ENCODE results near the gene ABHD18.
"Not testable (repeated sequence)": the region's sequence is repeated elsewhere in the genome, so short reads cannot be mapped to it uniquely, and the experiment has no call there.

Gene ABHD18

DNA sequence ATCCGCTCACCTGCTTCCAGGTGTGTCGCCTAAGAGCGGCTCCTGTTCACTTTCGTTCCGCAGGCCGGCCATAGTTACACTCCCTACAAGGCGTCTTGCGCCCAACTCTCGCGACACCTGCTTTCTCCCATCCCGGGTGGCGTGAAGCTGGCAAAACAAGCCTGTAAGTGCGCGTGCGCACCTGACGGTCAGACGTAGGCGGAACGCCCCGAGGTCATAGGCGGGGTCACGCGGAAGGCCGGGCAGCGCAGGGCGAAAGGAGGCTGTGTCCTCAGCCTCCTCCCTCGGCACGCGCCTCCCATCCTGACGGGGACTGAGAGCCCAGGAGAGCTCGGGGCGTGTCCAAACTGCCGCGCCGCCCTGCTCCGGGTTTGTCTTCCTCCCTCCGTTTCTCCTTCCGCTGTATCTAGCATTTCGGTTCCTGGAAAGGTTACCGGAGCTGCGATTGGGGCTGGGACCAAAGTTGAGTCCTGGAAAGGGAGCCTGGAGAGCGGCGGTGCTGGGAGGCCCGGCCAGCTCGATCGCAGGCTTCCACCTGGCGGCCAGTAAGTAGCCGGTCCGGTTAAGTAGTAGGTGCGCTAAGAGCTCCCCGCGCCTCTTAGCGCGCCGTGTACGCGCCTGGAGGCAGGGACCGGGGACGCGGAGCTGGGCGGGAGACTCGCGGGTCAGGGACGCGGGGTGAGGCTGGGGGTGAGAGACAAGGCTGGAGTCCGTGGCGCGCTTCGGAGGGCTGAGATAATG, at the start of gene ABHD18, which contains the start of gene MFSD8:
Gene ABHD18, plus strand, starts transcription at position 345 of the 741 bp plus-strand sequence. CDS start 17,550 bp downstream, outside the sequence.
Gene MFSD8, minus strand, starts transcription at position 112 of the 741 bp plus-strand sequence. Its CDS starts 40 bp downstream, at position 72.
- peak; percentile 91 to 94 for DNase-seq

GRCh38 chr4:127916512-127916911, 48.7 kb upstream of the ABHD18 start:
- DNase-seq, result no peak

- DNase-seq, result no peak
These were observed 48.1 kb upstream of the ABHD18 start for GRCh38 chr4:127917151-127917550.

DNA sequence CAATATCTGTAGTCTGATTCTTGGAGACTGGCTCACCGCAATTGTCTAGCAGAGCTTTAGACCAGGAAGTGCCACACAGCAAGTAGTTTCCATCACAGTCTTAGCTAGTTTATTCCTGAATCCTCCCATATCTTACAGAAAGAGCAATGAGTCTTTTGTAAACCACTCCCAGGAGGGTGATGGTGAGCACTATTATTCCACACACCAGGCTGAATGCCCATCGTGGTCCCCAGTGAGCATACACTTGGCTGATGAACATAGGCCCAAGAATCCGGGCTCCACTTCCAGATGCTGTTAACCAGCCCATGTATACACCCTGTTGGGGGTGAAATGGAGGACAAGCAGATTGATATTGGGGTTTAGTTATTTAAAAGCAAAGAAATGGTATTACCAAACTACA, 44.7 kb upstream of the ABHD18 start:
- no peak for DNase-seq

GRCh38 chr4:127922226-127922625, 43.0 kb upstream of the ABHD18 start:
- no peak for DNase-seq

GRCh38 chr4:127925720-127926119, 39.5 kb upstream of the ABHD18 start:
- DNase-seq, result not testable (repeated sequence)

DNA sequence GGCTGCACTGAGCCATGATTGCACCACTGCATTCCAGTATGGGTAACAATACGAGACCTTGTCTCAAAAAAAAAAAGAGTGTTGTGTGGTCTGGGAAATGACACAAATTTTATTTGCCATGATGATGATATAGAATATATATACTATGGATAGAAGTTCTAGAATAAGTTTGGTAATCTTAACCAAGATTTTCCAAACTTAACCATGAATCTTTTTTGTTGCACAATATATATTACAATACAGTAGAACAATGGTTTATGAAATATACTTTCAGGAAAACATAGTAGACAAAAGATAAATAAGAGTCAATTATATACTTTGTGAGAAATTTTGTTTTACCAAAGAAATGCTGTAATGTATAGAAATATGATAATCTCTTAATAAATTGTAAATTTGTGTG, 35.0 kb upstream of the ABHD18 start:
- DNase-seq, result no peak

DNA sequence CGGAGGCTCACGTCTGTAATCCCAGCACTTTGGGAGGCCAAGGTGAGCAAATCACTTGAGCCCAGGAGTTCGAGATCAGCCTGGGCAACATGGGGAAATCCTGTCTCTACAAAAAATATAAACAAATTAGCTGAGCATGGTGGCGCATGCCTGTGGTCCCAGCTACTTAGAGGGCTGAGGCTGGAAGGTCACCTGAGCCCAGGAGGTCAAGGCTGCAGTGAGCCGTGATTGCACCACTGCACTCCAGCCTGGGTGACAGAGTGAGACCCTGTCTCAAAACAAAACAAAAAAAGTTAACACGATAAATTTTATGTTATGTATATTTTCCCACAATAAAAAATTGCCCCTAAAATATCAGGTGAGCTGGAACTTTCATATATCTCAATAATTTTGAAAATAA, 33.4 kb upstream of the ABHD18 start:
- not testable (repeated sequence) for DNase-seq

DNA sequence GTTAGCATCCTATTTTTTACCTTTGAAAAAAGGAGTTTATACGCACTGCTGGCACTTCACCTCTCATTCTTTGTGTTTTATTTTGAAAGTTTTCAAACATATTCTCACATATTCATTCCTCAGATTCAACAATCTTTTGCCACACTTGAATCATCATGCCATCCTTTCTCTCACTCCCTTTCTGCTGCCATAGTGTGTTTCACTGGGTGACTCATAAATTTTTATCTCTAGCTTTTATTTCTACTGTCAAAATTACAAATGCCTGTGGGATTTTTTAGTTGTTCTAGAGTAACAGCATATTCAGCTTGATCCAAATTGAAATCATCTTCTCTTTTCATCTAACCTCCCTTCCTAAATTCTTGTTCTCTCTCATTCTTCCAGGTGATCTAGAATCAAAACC, 28.2 kb upstream of the ABHD18 start:
- no peak for DNase-seq

DNA sequence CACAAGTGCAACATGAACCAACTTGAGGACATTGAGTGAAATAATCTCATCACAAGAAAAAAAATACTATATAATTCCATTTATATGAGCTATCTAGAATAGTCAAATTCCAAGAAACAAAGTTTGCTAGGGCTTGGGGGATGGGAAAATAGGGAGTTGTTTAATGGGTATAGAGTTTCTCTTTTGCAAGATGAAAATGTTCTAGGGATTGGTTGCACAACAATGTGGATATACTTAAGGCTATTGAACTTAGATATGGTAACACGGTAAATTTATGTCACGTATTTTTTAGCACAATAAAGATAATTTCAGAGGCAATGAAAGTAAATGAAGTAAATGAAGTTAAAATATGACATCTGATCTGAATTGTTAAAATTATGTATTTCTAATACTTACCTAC, 8.1 kb upstream of the ABHD18 start:
- no peak for DNase-seq

DNA sequence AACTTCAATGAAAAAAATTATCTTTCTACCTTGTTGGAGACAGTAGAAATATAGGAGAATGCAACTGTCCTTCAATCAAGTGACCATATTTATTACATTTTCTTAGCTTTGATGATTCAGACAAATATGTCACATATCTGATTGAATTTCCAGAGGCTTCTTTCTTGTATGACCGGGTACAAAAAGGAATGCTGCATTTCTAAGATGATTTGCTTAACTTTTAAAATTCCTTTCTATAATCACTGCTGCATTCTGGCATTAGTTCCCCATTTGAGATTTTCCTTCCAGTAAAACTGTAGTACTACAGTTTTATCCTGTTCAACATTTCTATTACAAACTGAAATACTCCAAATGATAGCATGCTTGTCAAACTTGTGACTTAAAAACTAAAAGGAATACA, 5.4 kb upstream of the ABHD18 start:
- DNase-seq, result no peak

- not testable (repeated sequence) for DNase-seq
These were observed 1.4 kb upstream of the ABHD18 start for GRCh38 chr4:127963633-127964398.

DNA sequence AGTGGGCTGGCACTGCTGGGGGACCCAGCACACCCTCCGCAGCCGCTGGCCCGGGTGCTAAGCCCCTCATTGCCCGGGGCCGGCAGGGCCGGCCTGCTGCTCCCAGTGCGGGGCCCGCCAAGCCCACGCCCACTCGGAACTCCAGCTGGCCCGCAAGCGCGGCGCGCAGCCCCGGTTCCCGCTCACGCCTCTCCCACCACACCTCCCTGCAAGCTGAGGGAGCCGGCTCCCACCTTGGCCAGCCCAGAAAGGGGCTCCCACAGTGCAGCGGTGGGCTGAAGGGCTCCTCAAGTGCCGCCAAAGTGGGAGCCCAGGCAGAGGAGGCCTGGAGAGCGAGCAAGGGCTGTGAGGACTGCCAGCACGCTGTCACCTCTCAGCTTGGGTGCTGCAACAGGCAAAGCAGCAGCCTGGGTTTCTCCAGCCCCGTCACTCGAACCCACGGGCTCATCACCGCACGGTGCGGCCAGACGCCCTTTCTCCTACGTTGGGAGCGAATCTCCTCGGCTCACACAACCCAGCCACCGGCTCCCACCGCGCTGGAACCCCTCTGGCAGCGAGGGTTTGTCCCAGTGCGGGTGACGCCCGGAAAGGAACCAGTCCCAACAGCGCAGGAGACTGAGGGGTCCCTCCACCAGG, 662 bp upstream of the ABHD18 start:
- DNase-seq, result not testable (repeated sequence)

GRCh38 chr4:127965803-127966175, 583 bp downstream of the ABHD18 start:
- peak; percentile 15 to 50 for DNase-seq

GRCh38 chr4:127967141-127967775, 2.1 kb downstream of the ABHD18 start:
- DNase-seq, result peak in 1 of 2 experiments; percentile 2

DNA sequence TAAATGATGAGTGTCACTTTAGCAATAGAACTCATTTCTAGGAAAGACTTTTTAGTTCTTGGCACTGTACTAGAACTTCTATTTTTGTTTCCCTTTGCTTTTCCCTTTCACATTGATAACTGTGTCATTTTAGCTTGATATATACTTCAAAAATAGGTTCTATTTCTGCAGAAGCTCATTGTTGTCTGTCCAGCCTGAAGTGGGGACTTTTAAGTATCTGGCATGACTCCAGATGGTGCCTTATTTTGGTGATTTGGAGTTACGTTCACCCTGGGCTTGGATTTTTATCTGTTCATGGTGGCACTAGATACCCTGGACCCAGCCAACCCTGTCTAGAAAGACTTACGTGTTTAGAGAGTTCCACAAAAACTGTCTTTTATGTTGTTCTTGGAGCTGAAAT, 3.4 kb downstream of the ABHD18 start:
- DNase-seq, result no peak

DNA sequence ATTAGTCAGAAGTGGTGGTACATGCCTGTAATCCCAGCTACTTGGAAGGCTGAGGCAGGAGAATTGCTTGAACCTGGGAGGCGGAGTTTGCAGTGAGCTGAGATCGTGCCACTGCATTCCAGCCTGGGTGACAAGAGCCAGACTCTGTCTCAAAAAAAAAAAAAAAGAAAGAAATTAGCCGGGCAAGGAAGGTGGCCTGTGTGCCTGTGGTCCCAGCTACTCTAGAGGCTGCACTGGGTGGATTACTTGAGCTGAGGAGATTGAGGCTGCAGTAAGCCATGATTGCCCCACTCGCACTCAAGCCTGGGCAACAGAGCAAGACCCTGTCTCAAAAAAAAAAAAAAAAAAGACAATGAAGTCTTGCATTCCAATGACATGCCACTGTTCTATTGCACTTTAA, 5.7 kb downstream of the ABHD18 start:
- not testable (repeated sequence) for DNase-seq

GRCh38 chr4:127975121-127975770, 10.0 kb downstream of the ABHD18 start:
- DNase-seq, result no peak

GRCh38 chr4:127978930-127979329, 13.7 kb downstream of the ABHD18 start:
- DNase-seq, result no peak

DNA sequence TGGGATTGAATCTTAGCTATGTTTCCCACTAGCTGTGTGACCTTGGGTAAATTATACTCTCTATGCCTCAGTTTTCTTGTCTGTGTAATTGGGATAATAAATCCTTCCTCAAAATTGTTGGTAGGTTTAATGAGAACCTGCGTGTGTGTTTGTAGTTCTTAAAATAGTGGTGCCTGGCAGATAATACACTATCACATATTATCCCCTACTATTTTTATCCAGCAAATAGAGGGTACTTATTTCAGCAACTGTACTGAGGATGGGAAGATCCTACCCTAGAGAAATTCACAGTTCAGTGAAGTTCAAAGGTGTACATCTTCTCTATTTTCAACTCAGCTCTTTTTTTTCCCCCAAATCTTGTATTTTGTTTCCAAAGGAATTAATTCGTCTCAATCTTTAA, 17.2 kb downstream of the ABHD18 start:
- no peak for DNase-seq

DNA sequence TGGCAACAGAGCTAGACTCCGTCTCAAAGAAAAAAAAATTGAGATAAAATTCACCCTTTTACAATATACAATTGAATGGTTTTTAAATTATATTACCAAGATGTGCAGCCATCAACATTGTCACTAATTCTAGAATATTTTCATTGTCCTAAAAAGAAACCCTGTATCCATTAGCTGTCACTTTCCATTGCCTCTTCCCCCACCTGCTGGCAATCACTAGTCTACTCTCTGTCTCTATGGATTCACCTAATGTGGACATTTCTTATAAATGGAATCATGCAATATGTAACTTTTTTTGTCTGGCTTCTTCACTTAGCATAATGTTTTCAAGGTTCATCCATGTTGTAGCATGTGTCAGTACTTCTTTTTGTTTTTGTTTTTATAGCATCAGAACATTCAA, 20.8 kb downstream of the ABHD18 start:
- DNase-seq, result no peak

DNA sequence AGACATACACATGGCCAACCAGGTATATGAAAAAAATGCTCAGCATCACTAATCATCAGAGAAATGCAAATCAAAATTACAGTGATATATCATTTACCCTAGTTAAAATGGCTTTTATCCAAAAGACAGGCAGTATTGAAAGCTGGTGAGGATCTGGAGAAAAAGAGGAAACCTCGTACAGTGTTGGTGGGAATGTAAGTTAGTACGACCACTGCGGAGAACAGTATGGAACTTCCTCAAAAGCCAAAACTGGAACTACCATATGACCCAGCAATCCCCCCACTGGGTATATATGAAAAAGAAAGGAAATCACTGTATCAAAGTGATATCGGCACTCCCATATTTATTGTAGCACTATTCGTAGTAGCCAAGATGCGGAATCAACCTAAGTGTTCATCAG, 23.4 kb downstream of the ABHD18 start:
- DNase-seq, result no peak

- DNase-seq, result no peak
These were observed 27.9 kb downstream of the ABHD18 start for GRCh38 chr4:127993151-127993550.
